OCI-LY1 (cell line): ENCODE measurements around the gene PIGZ.

Experiments
- H2AFZ ChIP-seq: fragments of 200-600 bp; sonication (generic), shearing (Covaris generic); 2 replicates; pipeline ENCODE4 v1.6.0; 2014; ENCODE audit warnings: antibody characterized with exemption, mild to moderate bottlenecking, low read length
- H3F3A ChIP-seq: fragments of 200-600 bp; sonication (generic), shearing (Covaris generic); 2 replicates; pipeline ENCODE4 v1.6.0; 2014; ENCODE audit warnings: mild to moderate bottlenecking, antibody characterized with exemption, low read length, moderate library complexity; ENCODE audit not compliant: insufficient read depth
- H3K27ac ChIP-seq: fragments of 200-600 bp; sonication (generic); 2 replicates; pipeline ENCODE4 v1.5.1; 2014; ENCODE audit warnings: low read length, mixed run types, mild to moderate bottlenecking, low read depth; ENCODE audit not compliant: poor library complexity, severe bottlenecking
- H3K27me3 ChIP-seq: fragments of 200-600 bp; sonication (generic); 2 replicates; pipeline ENCODE4 v1.6.0; 2014; ENCODE audit warnings: antibody characterized with exemption, mild to moderate bottlenecking, low read length, moderate library complexity; ENCODE audit not compliant: insufficient read depth
- H3K36me3 ChIP-seq: fragments of 200-600 bp; sonication (generic); 2 replicates; pipeline ENCODE4 v1.6.1; 2014; ENCODE audit warnings: mild to moderate bottlenecking, antibody characterized with exemption, low read length, moderate library complexity, mixed read lengths; ENCODE audit not compliant: insufficient read depth
- H3K4me1 ChIP-seq: fragments of 200-600 bp; sonication (generic); 2 replicates; pipeline ENCODE4 v1.5.1; 2014; ENCODE audit warnings: mild to moderate bottlenecking, low read length, moderate library complexity; ENCODE audit not compliant: insufficient read depth, severe bottlenecking
- H3K4me2 ChIP-seq: fragments of 200-600 bp; sonication (generic), shearing (Covaris generic); 2 replicates; pipeline ENCODE4 v1.6.1; 2014; ENCODE audit warnings: low read length
- H3K4me3 ChIP-seq: fragments of 200-600 bp; sonication (generic); 2 replicates; pipeline ENCODE4 v1.5.1; 2014; ENCODE audit warnings: low read length, low read depth, mild to moderate bottlenecking, mixed read lengths; ENCODE audit not compliant: poor library complexity, severe bottlenecking
- H3K79me2 ChIP-seq: fragments of 200-600 bp; shearing (Covaris generic); 2 replicates; pipeline ENCODE4 v1.6.1; 2016; ENCODE audit warnings: mixed run types, low read length, mixed read lengths; ENCODE audit not compliant: insufficient read depth
- H3K9ac ChIP-seq: fragments of 200-600 bp; sonication (generic), shearing (Covaris generic); 2 replicates; pipeline ENCODE4 v1.6.1; 2014; ENCODE audit warnings: mild to moderate bottlenecking, low read length, mixed read lengths
- H3K9me2 ChIP-seq: fragments of 200-600 bp; sonication (generic), shearing (Covaris generic); 2 replicates; pipeline ENCODE4 v1.6.1; 2014; ENCODE audit warnings: low read depth, mild to moderate bottlenecking, low read length, mixed read lengths
- H3K9me3 ChIP-seq: fragments of 200-600 bp; shearing (Covaris generic); 2 replicates; pipeline ENCODE4 v1.6.1; 2014; ENCODE audit warnings: low read length, mixed read lengths
- H4K20me1 ChIP-seq: fragments of 200-600 bp; sonication (generic), shearing (Covaris generic); 2 replicates; pipeline ENCODE4 v1.6.0; 2016; ENCODE audit warnings: mild to moderate bottlenecking, low read length; ENCODE audit not compliant: insufficient read depth
- CTCF ChIP-seq: fragments of 200-600 bp; sonication (generic), shearing (Covaris generic); IDR thresholded peaks from 2 replicates; pipeline ENCODE4 v1.5.1; 2017; ENCODE audit warnings: mild to moderate bottlenecking, antibody characterized with exemption, low read length, moderate library complexity, mixed read lengths
- EZH2 ChIP-seq: fragments of 200-600 bp; sonication (generic), shearing (Covaris generic); IDR thresholded peaks from 2 replicates; pipeline ENCODE4 v1.8.0; 2017; ENCODE audit warnings: borderline replicate concordance, mixed run types, mild to moderate bottlenecking, antibody characterized with exemption, low read length, moderate library complexity, mixed read lengths

Gene PIGZ

GRCh38 chr3:196914866-196915265 is 53.8 kb downstream of the PIGZ start:
- Histone ChIP-seq H3K36me3 (peaks cover 29% of the 10 kb centered on the region), H3K4me1 (no peaks in the 10 kb centered on the region), H3K27ac (no peak overlapping the region), H3K79me2 (no peaks in the 10 kb centered on the region), H3F3A (no peaks in the 10 kb centered on the region), H3K9me3 (peaks cover 9% of the 10 kb centered on the region; the same call in 1 of the 2 replicates), H3K27me3 (no peaks in the 10 kb centered on the region), H3K4me3 (no peak overlapping the region), H4K20me1 (no peaks in the 10 kb centered on the region), H3K9ac (no peak overlapping the region), H3K4me2 (no peak overlapping the region), H2AFZ (no peak overlapping the region), H3K9me2 (no peaks in the 10 kb centered on the region)
- no peak for TF ChIP-seq EZH2
- TF ChIP-seq CTCF = no peak

DNA sequence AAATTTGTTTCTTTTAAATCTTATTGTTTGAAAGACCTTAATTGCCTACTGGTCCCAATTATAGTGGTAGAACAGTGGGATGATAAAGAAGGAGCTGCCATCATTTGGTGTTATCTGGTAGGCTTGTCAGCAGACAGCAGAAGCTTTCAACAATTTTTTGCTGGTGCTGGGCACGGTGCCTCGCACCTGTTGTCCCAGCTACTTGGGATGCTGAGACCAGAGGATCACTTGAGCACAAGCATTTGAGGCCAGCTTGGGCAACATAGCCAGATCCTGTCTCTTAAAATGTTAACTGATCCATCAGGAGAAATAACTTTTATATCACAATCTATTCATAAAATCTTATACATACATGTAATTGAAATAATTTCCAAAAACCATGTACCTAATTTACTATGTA is 64.9 kb downstream of the PIGZ start:
- no peak overlapping the region for H3K9ac ChIP-seq
- H3K9me2 ChIP-seq = no peaks in the 10 kb centered on the region
- no peaks in the 10 kb centered on the region for H4K20me1 ChIP-seq
- no peak overlapping the region for H3K27ac ChIP-seq
- H3K27me3 ChIP-seq = no peaks in the 10 kb centered on the region
- H3K4me3 ChIP-seq = no peak overlapping the region
- no peaks in the 10 kb centered on the region for H3K4me1 ChIP-seq
- no peaks in the 10 kb centered on the region for H3K79me2 ChIP-seq
- peaks cover 83% of the 10 kb centered on the region for H3K36me3 ChIP-seq
- TF ChIP-seq EZH2 (no peak), CTCF (no peak)
- H3K9me3 ChIP-seq = no peaks in the 10 kb centered on the region
- H2AFZ ChIP-seq = no peak overlapping the region
- no peak overlapping the region for H3K4me2 ChIP-seq
- H3F3A ChIP-seq = no peaks in the 10 kb centered on the region

GRCh38 chr3:196902296-196902695 is 66.3 kb downstream of the PIGZ start:
- Histone ChIP-seq H3K9me2 (no peaks in the 10 kb centered on the region), H3K9me3 (no peaks in the 10 kb centered on the region), H3K79me2 (no peaks in the 10 kb centered on the region), H3K36me3 (peaks cover 79% of the 10 kb centered on the region), H3K27ac (no peak overlapping the region), H4K20me1 (no peaks in the 10 kb centered on the region), H3K4me1 (no peaks in the 10 kb centered on the region), H3K27me3 (no peaks in the 10 kb centered on the region), H3F3A (no peaks in the 10 kb centered on the region), H3K9ac (no peak overlapping the region), H2AFZ (no peak overlapping the region), H3K4me3 (no peak overlapping the region), H3K4me2 (no peak overlapping the region)
- TF ChIP-seq CTCF (no peak), EZH2 (no peak)
